GM12878 (cell line): ENCODE results near the gene ANO7. TPM values are rescaled to one million over a fixed set of nuclear protein-coding genes. Genes with fewer than 3 reads are reported as not detected.

Experiments
- ATAC-seq: fragments of 200-7000 bp; cut with Tn5 transposase; 3 replicates; pipeline ENCODE4 v1.9.1; 2020; ENCODE audit warnings: mild to moderate bottlenecking, moderate library complexity
- BruUV-seq: library from RNA; stranded (reverse); fragments of 400-500 nt; replicated peaks from 2 replicates; lab custom pipeline; 2021; lab: Mats Ljungman, UMichigan
- CTCF ChIA-PET: fragments of 300-600 bp; sonication (Branson Sonifier 250); formaldehyde crosslinking; extraction: SDS; loops from one replicate; lab custom pipeline; 2021; ENCODE audit warnings: inconsistent platforms; lab: Yijun Ruan, JAX
- POLR2A ChIA-PET: fragments of 350-600 bp; formaldehyde crosslinking; extraction: SDS; loops from one replicate; lab custom pipeline; 2021; ENCODE audit warnings: inconsistent platforms; lab: Charles Lee
- RAD21 ChIA-PET: fragments of 300-600 bp; sonication (Branson Sonifier 250); formaldehyde crosslinking; loops from one replicate; lab custom pipeline; 2023; ENCODE audit warnings: antibody characterized with exemption; ENCODE audit not compliant: unreplicated experiment; lab: Charles Lee
- SMC1A ChIA-PET: fragments of 300-600 bp; sonication (Branson Sonifier 250); formaldehyde crosslinking; loops from one replicate; lab custom pipeline; 2023; ENCODE audit not compliant: unreplicated experiment, uncharacterized antibody; lab: Charles Lee
- DNase-seq: peaks from one replicate; pipeline ENCODE4 v3.0.0-alpha.2; 2011; ENCODE audit warnings: low read depth, low spot score
- FAIRE-seq: peaks from 3 replicates; lab custom pipeline; 2011; peaks lifted over from hg19 to GRCh38; lab: Jason Lieb, UNC
- H2AFZ ChIP-seq: 2 replicates; pipeline ENCODE4 v1.6.0; 2011; ENCODE audit warnings: low read depth, low read length, control low read depth; ENCODE audit not compliant: control insufficient read depth
- H3K27ac ChIP-seq: 2 replicates; pipeline ENCODE4 v1.5.1; 2011; ENCODE audit warnings: control low read depth; ENCODE audit not compliant: control insufficient read depth, insufficient read depth
- H3K27me3 ChIP-seq, 2 experiments: replicated peaks in 1 of 2; 2 replicates each; pipeline versions ENCODE4 v1.6.0 to v1.6.1; 2011; ENCODE audit warnings: low read length in 1 of 2; ENCODE audit not compliant: control insufficient read depth in 2 of 2, insufficient read depth in 2 of 2
- H3K36me3 ChIP-seq, 2 experiments: 2 replicates each; pipeline ENCODE4 v1.5.1; 2011; ENCODE audit warnings: low read length in 1 of 2; ENCODE audit not compliant: control insufficient read depth in 2 of 2, insufficient read depth in 2 of 2
- H3K4me1 ChIP-seq: 2 replicates; pipeline ENCODE4 v1.6.1; 2011; ENCODE audit warnings: mild to moderate bottlenecking, low read length, moderate library complexity, mixed read lengths; ENCODE audit not compliant: control insufficient read depth, insufficient read depth
- H3K4me2 ChIP-seq: 2 replicates; pipeline ENCODE4 v1.6.0; 2011; ENCODE audit warnings: control low read depth; ENCODE audit not compliant: control insufficient read depth, insufficient read depth
- H3K4me3 ChIP-seq: fragments of 200-600 bp; sonication (generic); 2 replicates; pipeline ENCODE4 v1.5.1; 2016
- H3K79me2 ChIP-seq: 2 replicates; pipeline ENCODE4 v1.6.0; 2011; ENCODE audit warnings: low read length; ENCODE audit not compliant: control insufficient read depth, insufficient read depth
- H3K9ac ChIP-seq: 2 replicates; pipeline ENCODE4 v1.8.0; 2011; ENCODE audit warnings: low read length, control low read depth, mixed read lengths; ENCODE audit not compliant: control insufficient read depth, insufficient read depth
- H3K9me3 ChIP-seq: replicated peaks from 3 replicates; pipeline ENCODE4 v1.5.1; 2011; ENCODE audit warnings: mild to moderate bottlenecking, low read length; ENCODE audit not compliant: control insufficient read depth, insufficient read depth
- H4K20me1 ChIP-seq: 2 replicates; pipeline ENCODE4 v1.6.0; 2011; ENCODE audit not compliant: control insufficient read depth, insufficient read depth
- BCL11A ChIP-seq: IDR thresholded peaks from 2 replicates; pipeline ENCODE4 v1.6.1; 2011; ENCODE audit warnings: low read depth, low read length
- CBX3 ChIP-seq: fragments of 200-600 bp; sonication (generic); IDR thresholded peaks from 2 replicates; pipeline ENCODE4 v1.6.1; 2016; ENCODE audit warnings: low read depth, borderline replicate concordance
- CBX5 ChIP-seq: sonication (generic); IDR thresholded peaks from 2 replicates; pipeline ENCODE4 v1.6.1; 2016; ENCODE audit warnings: low read depth, moderate library complexity, mild to moderate bottlenecking, inconsistent platforms
- CHD2 ChIP-seq: IDR thresholded peaks from 2 replicates; pipeline ENCODE4 v1.6.1; 2011; ENCODE audit warnings: low read depth, low read length, improper control_type of control experiment, borderline replicate concordance
- EED ChIP-seq: sonication (generic); IDR thresholded peaks from 2 replicates; pipeline ENCODE4 v1.6.1; 2016; ENCODE audit warnings: antibody characterized with exemption, low read depth
- EGR1 ChIP-seq, 2 experiments: IDR thresholded peaks; 1 replicate in 1 of 2; 2 replicates in 1 of 2; pipeline ENCODE4 v1.6.1; 2011 to 2012; ENCODE audit warnings: low read depth in 2 of 2, low read length in 2 of 2, borderline replicate concordance in 1 of 2, mild to moderate bottlenecking in 1 of 2, moderate library complexity in 1 of 2
- GABPA ChIP-seq: IDR thresholded peaks from 2 replicates; pipeline ENCODE4 v1.6.1; 2014; ENCODE audit warnings: antibody characterized with exemption, low read depth, mild to moderate bottlenecking, inconsistent platforms
- HDGF ChIP-seq: fragments of 450-650 bp; IDR thresholded peaks from 2 replicates; pipeline ENCODE4 v1.6.1; 2016; ENCODE audit warnings: antibody characterized with exemption
- POLR2AphosphoS5 ChIP-seq: IDR thresholded peaks from 2 replicates; pipeline ENCODE4 v1.6.1; 2011; ENCODE audit warnings: mild to moderate bottlenecking, low read length, inconsistent platforms
- POU2F2 ChIP-seq: IDR thresholded peaks from 3 replicates; pipeline ENCODE4 v1.6.1; 2011; ENCODE audit warnings: low read depth, mild to moderate bottlenecking, low read length, borderline replicate concordance
- RBBP5 ChIP-seq: fragments of 200-600 bp; sonication (generic); conservative IDR thresholded peaks from 2 replicates; pipeline ENCODE4 v1.6.1; 2016
- ZNF24 ChIP-seq: fragments of 450-650 bp; IDR thresholded peaks from 2 replicates; pipeline ENCODE4 v1.6.1; 2017; ENCODE audit warnings: antibody characterized with exemption, mild to moderate bottlenecking
- WGBS: methylation state at CpG from one replicate; pipeline ENCODE4 v1.1.6; 2016; ENCODE audit warnings: low lambda C conversion rate; ENCODE audit not compliant: insufficient replicate concordance, insufficient coverage; ENCODE audit errors: missing lambda C conversion rate; 5-methylcytosine and 5-hydroxymethylcytosine counted together
- in situ Hi-C: fragments of 300-500 bp; cut with MboI; formaldehyde crosslinking; loops from 9 replicates; pipeline ENCODE4 v1.14.3; 2018; ENCODE audit warnings: mixed read lengths
- intact Hi-C: fragments of 100-400 bp; cut with micrococcal nuclease; formaldehyde crosslinking; loops from one replicate; pipeline ENCODE4 v1.14.2; 2022; ENCODE audit not compliant: unreplicated experiment
- polyA plus RNA-seq, 11 experiments: library from polyadenylated mRNA; depleted of rRNA in 4 of 11; unstranded in 6 of 11; stranded (reverse) in 5 of 11; fragments of >200 nt; fragmentation: Nextera tagmentation in 4 of 11; fragmentation: Illumina TruSeq in 1 of 11; extraction: Ambion mirVana in 4 of 11; extraction: Trizol in 1 of 11; gene quantifications; 1 replicate in 1 of 11; 2 replicates in 10 of 11; pipeline versions ENCODE4 v1.2.1 to v1.2.3, GENCODE V29; 2011 to 2016; ENCODE audit warnings: inconsistent platforms in 2 of 11, missing spikeins in 2 of 11, low read depth in 1 of 11
- total RNA-seq, 4 experiments: library from RNA; depleted of rRNA in 3 of 4; stranded (reverse); fragments of >200 nt in 3 of 4; fragmentation: Illumina TruSeq in 1 of 4; extraction: Trizol in 1 of 4; gene quantifications; 2 replicates each; pipeline versions ENCODE4 v1.2.1 to v1.2.3, GENCODE V29; 2013 to 2021

The ANO7 gene
- total and polyA plus RNA-seq, 10 of the 15 experiments (the other 5 are each of a cell fraction or from before 2014, with no cell fraction given) = 0.08 to 1.4 (median 0.44) TPM

- 61% methylated on average over 6 of the region's 6 CpGs for WGBS
- ChIA-PET SMC1A (interaction anchor here (1.9 kb wide), 1 partner anchor 11 kb away, joined by 5 read pairs; no protein-coding TSS in a partner anchor), POLR2A (no interaction called here), RAD21 (no interaction called here), CTCF (interaction anchor here (0.6 to 1.2 kb wide), 2 partner anchors 56 to 129 kb away, joined by 3 to 4 read pairs; no protein-coding TSS in a partner anchor)
- Histone ChIP-seq H3K4me3 (no peak overlapping the region), H4K20me1 (no peaks in the 10 kb centered on the region), H3K9ac (no peak overlapping the region), H3K9me3 (no peaks in the 10 kb centered on the region), H3K79me2 (no peaks in the 10 kb centered on the region), H3K27me3 (no peaks in the 10 kb centered on the region), H3K27ac (no peak overlapping the region), H2AFZ (no peak overlapping the region), H3K36me3 (no peaks in the 10 kb centered on the region), H3K4me2 (no peak overlapping the region), H3K4me1 (no peaks in the 10 kb centered on the region)
- TF ChIP-seq BCL11A = no peak
- TF ChIP-seq HDGF = no peak
- no peak for TF ChIP-seq RBBP5
- TF ChIP-seq EGR1 (IDR thresholded peaks at IDR 0.05; ENCODE audit: borderline replicate concordance in 1 of 2, low read depth in 2 of 2, low read length in 2 of 2) = no peak
- TF ChIP-seq EED = no peak
- no peak for TF ChIP-seq CBX3
- no peak for TF ChIP-seq CBX5
- TF ChIP-seq ZNF24 = no peak
- TF ChIP-seq CHD2 = no peak
- no peak for TF ChIP-seq GABPA
- TF ChIP-seq POU2F2 = no peak
- TF ChIP-seq POLR2AphosphoS5 = no peak
- no peak for FAIRE-seq
- DNase-seq = no peak
- no peak for ATAC-seq
- BruUV-seq = no TSS peak
- in situ Hi-C loops = no loop called here
- intact Hi-C loops = no loop called here
These were observed 19.2 kb downstream of the ANO7 start for GRCh38 chr2:241207641-241208040.
